Trophoblast cell (in vitro differentiated cells and primary cell): ENCODE results near the gene WTIP.

ENCODE experiments used
- DNase-seq, 2 donors: peaks; one replicate each; pipeline ENCODE4 v3.0.0-alpha.2; 2016
- H2AFZ ChIP-seq: 2 replicates; pipeline ENCODE4 v1.6.1; 2013; ENCODE audit warnings: low read length, moderate library complexity, mild to moderate bottlenecking; ENCODE audit not compliant: insufficient read depth, poor library complexity
- H2AK5ac ChIP-seq: 2 replicates; pipeline ENCODE4 v1.6.1; 2013; ENCODE audit warnings: mild to moderate bottlenecking, low read length
- H2BK120ac ChIP-seq: 2 replicates; pipeline ENCODE4 v1.6.1; 2013; ENCODE audit warnings: low read length, mild to moderate bottlenecking, moderate library complexity; ENCODE audit not compliant: insufficient read depth, poor library complexity
- H2BK12ac ChIP-seq: 2 replicates; pipeline ENCODE4 v1.6.1; 2013; ENCODE audit warnings: mild to moderate bottlenecking, low read length, moderate library complexity
- H2BK5ac ChIP-seq: 2 replicates; pipeline ENCODE4 v1.6.1; 2013; ENCODE audit warnings: low read length, low read depth, moderate library complexity, mild to moderate bottlenecking; ENCODE audit not compliant: poor library complexity
- H3K14ac ChIP-seq: 2 replicates; pipeline ENCODE4 v1.6.1; 2013; ENCODE audit warnings: mild to moderate bottlenecking, low read length
- H3K18ac ChIP-seq: 2 replicates; pipeline ENCODE4 v1.6.1; 2013; ENCODE audit warnings: mild to moderate bottlenecking, low read length
- H3K23ac ChIP-seq: 2 replicates; pipeline ENCODE4 v1.6.1; 2013; ENCODE audit warnings: low read length
- H3K27ac ChIP-seq: 2 replicates; pipeline ENCODE4 v1.5.1; 2013; ENCODE audit warnings: low read depth, mild to moderate bottlenecking, inconsistent platforms, low read length, moderate library complexity
- H3K27me3 ChIP-seq: 2 replicates; pipeline ENCODE4 v1.6.1; 2013; ENCODE audit warnings: inconsistent platforms, mild to moderate bottlenecking, low read length, moderate library complexity; ENCODE audit not compliant: insufficient read depth
- H3K36me3 ChIP-seq, 2 experiments: 1 replicate in 1 of 2; 2 replicates in 1 of 2; pipeline ENCODE4 v1.6.1; 2013; ENCODE audit warnings: low read length in 2 of 2, mild to moderate bottlenecking in 2 of 2, moderate library complexity in 1 of 2; ENCODE audit not compliant: insufficient read depth in 2 of 2, control insufficient read depth in 1 of 2
- H3K4ac ChIP-seq: 2 replicates; pipeline ENCODE4 v1.6.1; 2013; ENCODE audit warnings: low read depth, mild to moderate bottlenecking, low read length, moderate library complexity
- H3K4me1 ChIP-seq, 2 experiments: 1 replicate in 1 of 2; 2 replicates in 1 of 2; pipeline ENCODE4 v1.6.1; 2013; ENCODE audit warnings: low read length in 2 of 2, mild to moderate bottlenecking in 2 of 2, moderate library complexity in 1 of 2; ENCODE audit not compliant: insufficient read depth in 2 of 2, control insufficient read depth in 1 of 2
- H3K4me2 ChIP-seq: 2 replicates; pipeline ENCODE4 v1.6.1; 2013; ENCODE audit warnings: inconsistent platforms, mild to moderate bottlenecking, low read length, moderate library complexity
- H3K4me3 ChIP-seq: 2 replicates; pipeline ENCODE4 v1.5.1; 2013; ENCODE audit warnings: mild to moderate bottlenecking, low read depth, low read length, inconsistent platforms
- H3K79me1 ChIP-seq: one replicate; pipeline ENCODE4 v1.6.1; 2013; ENCODE audit warnings: low read length
- H3K79me2 ChIP-seq: 2 replicates; pipeline ENCODE4 v1.6.1; 2013; ENCODE audit warnings: low read length, mild to moderate bottlenecking; ENCODE audit not compliant: control insufficient read depth, insufficient read depth, poor library complexity
- H3K9ac ChIP-seq: 2 replicates; pipeline ENCODE4 v1.6.1; 2013; ENCODE audit warnings: mild to moderate bottlenecking, low read length
- H3K9me3 ChIP-seq: 2 replicates; pipeline ENCODE4 v1.6.1; 2013; ENCODE audit warnings: low read depth, mild to moderate bottlenecking, control low read depth, inconsistent platforms, low read length; ENCODE audit not compliant: insufficient read depth
- H4K12ac ChIP-seq: 2 replicates; pipeline ENCODE4 v1.6.1; 2013; ENCODE audit warnings: low read depth, mild to moderate bottlenecking, low read length, moderate library complexity
- H4K8ac ChIP-seq: 2 replicates; pipeline ENCODE4 v1.6.1; 2013; ENCODE audit warnings: low read depth, mild to moderate bottlenecking, low read length, moderate library complexity
- H4K91ac ChIP-seq: one replicate; pipeline ENCODE4 v1.6.1; 2013; ENCODE audit warnings: low read depth, mild to moderate bottlenecking, low read length, moderate library complexity
- whole genome bisulfite sequencing: extraction: QIAGEN DNeasy Blood & Tissue Kit; methylation state at CpG from one replicate; pipeline ENCODE4 v1.1.7; 2013; ENCODE audit warnings: missing lambda C conversion rate; ENCODE audit not compliant: insufficient read length, insufficient coverage; ENCODE audit errors: extremely low coverage; 5-methylcytosine and 5-hydroxymethylcytosine counted together

WTIP gene

DNA sequence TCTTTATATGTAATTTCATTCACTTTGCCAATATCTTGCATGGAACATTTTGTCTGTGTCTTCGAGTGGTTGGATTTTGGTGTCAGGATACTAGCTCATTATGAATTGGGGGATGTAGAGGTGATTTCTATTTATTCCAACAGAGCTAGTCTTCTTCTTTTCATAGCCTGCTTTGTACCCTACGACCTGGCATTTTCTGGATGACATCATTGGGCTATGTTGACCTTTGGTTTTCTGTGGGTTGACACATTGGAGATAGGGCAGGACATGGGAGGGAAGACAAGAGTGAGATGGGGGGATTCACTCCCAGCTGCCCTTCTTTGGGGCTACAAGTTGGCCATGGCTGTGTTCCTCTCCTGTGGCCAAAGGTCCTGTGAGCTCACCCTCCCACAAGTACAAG is 38.0 kb downstream of the WTIP start:
- H4K91ac ChIP-seq, result no peak overlapping the region
- no peak overlapping the region for H2AK5ac ChIP-seq
- H3K23ac ChIP-seq, result peak overlapping the region; percentile 27
- H3K14ac ChIP-seq, result no peak overlapping the region
- H2BK12ac ChIP-seq, result no peak overlapping the region
- no peaks in the 10 kb centered on the region for H3K27me3 ChIP-seq
- H4K12ac ChIP-seq, result no peak overlapping the region
- H3K4me3 ChIP-seq, result no peak overlapping the region
- no peaks in the 10 kb centered on the region for H3K36me3 ChIP-seq
- no peaks in the 10 kb centered on the region for H3K4me1 ChIP-seq
- H2AFZ ChIP-seq, result no peak overlapping the region
- no peak overlapping the region for H3K27ac ChIP-seq
- DNase-seq, result no peak
- H3K4me2 ChIP-seq, result no peak overlapping the region
- no peaks in the 10 kb centered on the region for H3K79me2 ChIP-seq
- WGBS, result no CpG with 5 or more reads among the region's 2 CpGs
- no peaks in the 10 kb centered on the region for H3K79me1 ChIP-seq
- H4K8ac ChIP-seq, result no peak overlapping the region
- H3K9ac ChIP-seq, result no peak overlapping the region
- H3K4ac ChIP-seq, result no peak overlapping the region
- peaks cover 2% of the 10 kb centered on the region for H3K9me3 ChIP-seq
- H2BK5ac ChIP-seq, result no peak overlapping the region
- H2BK120ac ChIP-seq, result no peak overlapping the region
- no peak overlapping the region for H3K18ac ChIP-seq

DNA sequence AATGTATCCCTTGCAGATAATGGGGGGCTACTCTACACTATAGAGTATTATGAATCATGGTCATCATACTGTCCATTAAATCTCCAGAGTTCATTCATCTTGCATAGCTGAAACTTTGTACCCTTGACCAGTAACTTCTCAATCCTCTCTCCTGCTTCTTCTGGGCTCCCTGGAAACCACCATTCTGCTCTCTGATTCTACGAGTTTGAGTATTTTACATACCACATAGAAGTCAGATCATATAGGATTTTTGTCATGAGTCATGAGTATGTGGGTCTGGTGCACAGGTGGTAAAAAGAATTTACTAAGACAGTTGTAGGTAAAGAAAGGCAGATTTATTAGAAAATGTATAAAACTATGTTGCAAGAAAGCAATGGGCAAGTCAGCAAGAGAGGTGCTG is 41.9 kb downstream of the WTIP start:
- WGBS, result no CpG with 5 or more reads among the region's 1 CpG
- Histone ChIP-seq H3K4ac (no peak overlapping the region), H3K27me3 (no peaks in the 10 kb centered on the region), H3K9me3 (peaks cover 2% of the 10 kb centered on the region), H2AFZ (no peak overlapping the region), H4K91ac (no peak overlapping the region), H3K18ac (no peak overlapping the region), H3K79me1 (no peaks in the 10 kb centered on the region), H2AK5ac (no peak overlapping the region), H3K14ac (no peak overlapping the region), H3K27ac (no peak overlapping the region), H3K23ac (no peak overlapping the region), H3K4me3 (no peak overlapping the region), H3K36me3 (no peaks in the 10 kb centered on the region), H3K9ac (no peak overlapping the region), H3K4me1 (no peaks in the 10 kb centered on the region), H4K8ac (no peak overlapping the region), H4K12ac (no peak overlapping the region), H2BK120ac (no peak overlapping the region), H3K79me2 (no peaks in the 10 kb centered on the region), H2BK5ac (no peak overlapping the region), H3K4me2 (no peak overlapping the region), H2BK12ac (no peak overlapping the region)
- peak; percentile 3 to 61 for DNase-seq

DNA sequence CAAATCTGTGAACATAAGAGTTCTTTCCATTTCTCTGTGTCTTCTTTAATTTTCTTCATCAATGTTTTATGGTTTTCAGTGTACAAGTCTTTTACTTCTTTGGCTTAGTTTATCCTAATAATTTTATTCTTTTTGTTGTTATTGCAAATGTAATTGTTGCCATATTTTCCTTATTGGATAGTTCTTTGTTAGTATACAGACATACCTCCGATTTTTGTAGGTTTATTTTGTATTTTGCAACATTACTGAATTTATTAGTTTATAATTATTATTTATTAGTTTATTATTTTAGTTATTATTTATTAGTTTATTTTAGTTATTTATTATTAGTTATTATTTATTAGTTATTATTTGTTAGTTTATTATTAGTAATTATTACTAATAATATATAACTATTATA is 43.4 kb downstream of the WTIP start:
- Histone ChIP-seq H3K4me2 (no peak overlapping the region), H3K4me1 (no peaks in the 10 kb centered on the region), H3K4me3 (no peak overlapping the region), H2BK5ac (no peak overlapping the region), H3K27me3 (no peaks in the 10 kb centered on the region), H4K8ac (no peak overlapping the region), H4K12ac (no peak overlapping the region), H3K18ac (no peak overlapping the region), H2BK12ac (no peak overlapping the region), H2AK5ac (no peak overlapping the region), H3K79me1 (no peaks in the 10 kb centered on the region), H2BK120ac (no peak overlapping the region), H3K14ac (no peak overlapping the region), H4K91ac (no peak overlapping the region), H3K27ac (no peak overlapping the region), H2AFZ (no peak overlapping the region), H3K9me3 (no peaks in the 10 kb centered on the region), H3K4ac (no peak overlapping the region), H3K23ac (no peak overlapping the region), H3K79me2 (no peaks in the 10 kb centered on the region), H3K36me3 (no peaks in the 10 kb centered on the region), H3K9ac (no peak overlapping the region)
- no CpG with 5 or more reads among the region's 1 CpG for WGBS
- no peak for DNase-seq

DNA sequence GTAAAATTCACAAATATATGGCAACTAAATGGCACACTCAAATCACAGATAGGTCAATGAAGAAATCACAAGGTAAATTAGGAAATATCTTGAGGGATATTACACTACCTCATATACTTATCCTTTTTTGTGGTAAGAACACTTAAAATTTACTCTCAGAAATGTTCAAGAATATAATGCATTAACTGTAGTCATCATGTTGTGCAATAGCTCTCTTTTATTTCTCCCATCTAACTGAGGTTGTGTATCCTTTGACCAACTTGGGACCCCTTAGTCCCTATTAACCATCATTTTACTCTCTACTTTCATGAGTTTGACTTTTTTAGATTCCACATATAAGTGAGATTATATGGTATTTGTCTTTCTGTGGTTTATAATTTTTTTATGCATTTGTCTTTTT is 52.6 kb downstream of the WTIP start:
- Histone ChIP-seq H3K18ac (no peak overlapping the region), H2AK5ac (no peak overlapping the region), H4K12ac (no peak overlapping the region), H3K4me2 (no peak overlapping the region), H4K8ac (no peak overlapping the region), H3K9me3 (peaks cover 6% of the 10 kb centered on the region), H3K27me3 (no peaks in the 10 kb centered on the region), H3K14ac (no peak overlapping the region), H3K36me3 (no peaks in the 10 kb centered on the region), H3K9ac (no peak overlapping the region), H3K4me1 (no peaks in the 10 kb centered on the region), H3K79me2 (no peaks in the 10 kb centered on the region), H3K27ac (no peak overlapping the region), H3K79me1 (no peaks in the 10 kb centered on the region), H2AFZ (no peak overlapping the region), H4K91ac (no peak overlapping the region), H3K4me3 (no peak overlapping the region), H2BK12ac (no peak overlapping the region), H3K23ac (no peak overlapping the region), H2BK120ac (no peak overlapping the region), H2BK5ac (no peak overlapping the region), H3K4ac (no peak overlapping the region)
- DNase-seq, result no peak

DNA sequence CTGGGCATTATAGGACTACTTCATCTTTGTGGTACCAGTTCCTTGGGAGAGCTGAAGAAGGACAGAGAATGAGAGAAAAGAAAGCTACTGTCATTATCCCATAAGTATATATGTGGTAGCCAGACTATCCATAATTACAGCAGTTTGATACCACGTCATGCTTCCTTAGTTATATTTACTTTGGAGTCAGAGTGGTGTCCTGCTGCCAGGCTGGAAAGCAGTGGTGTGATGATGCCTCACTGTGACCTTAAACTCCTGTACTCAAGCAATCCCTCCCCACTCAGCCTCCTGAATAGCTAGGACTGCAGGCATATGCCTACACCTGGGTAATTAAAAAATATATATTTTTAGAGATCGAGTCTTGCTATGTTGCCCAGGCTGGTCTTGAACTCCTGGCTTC is 57.8 kb downstream of the WTIP start:
- no peaks in the 10 kb centered on the region for H3K36me3 ChIP-seq
- no peak overlapping the region for H4K91ac ChIP-seq
- H3K23ac ChIP-seq, result no peak overlapping the region
- DNase-seq, result no peak
- no peaks in the 10 kb centered on the region for H3K79me2 ChIP-seq
- no peak overlapping the region for H3K18ac ChIP-seq
- no peak overlapping the region for H2AK5ac ChIP-seq
- H4K12ac ChIP-seq, result no peak overlapping the region
- no peaks in the 10 kb centered on the region for H3K27me3 ChIP-seq
- H2BK12ac ChIP-seq, result no peak overlapping the region
- peaks cover 5% of the 10 kb centered on the region for H3K9me3 ChIP-seq
- H3K79me1 ChIP-seq, result no peaks in the 10 kb centered on the region
- no peak overlapping the region for H4K8ac ChIP-seq
- no peak overlapping the region for H3K9ac ChIP-seq
- no peak overlapping the region for H3K4me2 ChIP-seq
- no peak overlapping the region for H3K4ac ChIP-seq
- H3K14ac ChIP-seq, result no peak overlapping the region
- H2AFZ ChIP-seq, result no peak overlapping the region
- no CpG with 5 or more reads among the region's 2 CpGs for WGBS
- H3K4me1 ChIP-seq, result no peaks in the 10 kb centered on the region
- no peak overlapping the region for H2BK5ac ChIP-seq
- no peak overlapping the region for H3K27ac ChIP-seq
- no peak overlapping the region for H3K4me3 ChIP-seq
- no peak overlapping the region for H2BK120ac ChIP-seq
